Measurements from ENCODE around the gene STXBP5.

STXBP5 gene

DNA sequence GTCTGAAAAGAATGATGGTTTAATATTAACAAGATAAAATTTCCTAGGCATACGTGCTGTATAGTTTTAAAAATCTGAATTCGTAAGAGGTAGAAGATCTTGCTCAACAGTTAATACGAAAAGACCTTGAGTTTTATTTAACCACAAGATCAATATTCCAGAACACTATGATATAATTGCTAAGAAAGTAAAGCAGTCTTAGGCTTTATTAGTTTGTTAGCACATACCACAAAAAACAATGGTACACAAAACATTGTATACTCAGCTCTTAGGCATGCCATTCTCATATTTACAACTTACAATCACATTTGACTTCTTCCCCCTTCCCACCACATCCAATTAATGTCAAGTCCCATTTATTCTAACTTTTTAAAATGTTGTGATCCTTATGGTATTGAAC is 24.4 kb upstream of the STXBP5 start:
- DNase-seq: no peak

DNA sequence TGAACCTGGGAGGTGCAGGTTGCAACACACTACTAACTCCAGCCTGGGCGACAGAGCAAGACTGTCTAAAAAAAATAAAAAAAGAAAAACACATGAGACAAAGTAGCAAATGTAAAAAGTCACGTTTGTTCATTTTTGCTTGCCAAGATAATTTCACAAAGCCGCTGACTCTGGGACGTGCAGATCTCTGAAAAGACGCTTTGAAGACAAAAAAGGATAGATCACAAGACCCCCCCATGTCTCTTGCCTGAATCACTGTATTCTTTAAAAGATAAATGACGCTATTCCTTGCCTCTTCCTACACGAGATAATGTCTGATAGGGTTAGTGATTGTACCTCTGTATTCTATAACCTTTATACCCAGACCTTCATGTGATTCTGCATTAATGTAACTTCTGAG is 23.3 kb upstream of the STXBP5 start:
- no peak for DNase-seq

DNA sequence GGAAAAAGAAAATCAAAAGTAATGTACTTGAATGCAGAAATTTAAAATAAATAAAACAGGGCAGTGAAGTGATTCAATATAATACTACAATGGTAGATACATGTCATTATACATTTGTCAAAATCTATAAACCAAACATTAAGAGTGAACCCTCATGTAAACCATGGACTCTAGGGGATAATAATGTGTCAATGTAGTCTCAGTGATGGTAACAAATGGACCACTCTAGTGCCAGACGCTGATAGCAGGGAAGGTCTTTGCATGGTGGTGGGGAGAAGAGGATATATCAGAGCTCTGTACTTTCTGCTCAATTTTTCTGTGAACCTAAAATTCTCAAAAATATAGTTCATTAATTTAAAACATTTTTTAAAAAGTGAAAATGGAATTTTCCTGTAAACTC is 19.8 kb upstream of the STXBP5 start:
- DNase-seq: no peak

DNA sequence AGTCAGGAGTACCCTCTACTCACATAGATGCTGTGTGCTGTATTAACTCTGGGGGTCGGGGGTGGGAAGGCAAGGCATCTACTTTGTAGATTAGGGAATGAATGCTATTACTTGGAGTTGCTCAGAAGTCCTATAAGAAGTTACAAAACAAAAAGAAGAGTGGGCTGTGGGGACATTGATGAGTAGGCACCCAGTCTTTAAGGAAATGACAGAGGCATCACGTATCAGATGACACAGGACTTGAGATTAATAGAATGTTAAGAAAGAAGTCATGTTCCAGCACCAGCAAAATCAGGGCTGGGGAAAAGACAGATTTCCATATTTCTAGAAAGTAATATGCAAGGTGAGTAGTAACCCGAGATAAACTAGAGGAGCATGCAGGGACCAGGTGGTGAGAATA is 19.0 kb upstream of the STXBP5 start:
- DNase-seq: no peak

DNA sequence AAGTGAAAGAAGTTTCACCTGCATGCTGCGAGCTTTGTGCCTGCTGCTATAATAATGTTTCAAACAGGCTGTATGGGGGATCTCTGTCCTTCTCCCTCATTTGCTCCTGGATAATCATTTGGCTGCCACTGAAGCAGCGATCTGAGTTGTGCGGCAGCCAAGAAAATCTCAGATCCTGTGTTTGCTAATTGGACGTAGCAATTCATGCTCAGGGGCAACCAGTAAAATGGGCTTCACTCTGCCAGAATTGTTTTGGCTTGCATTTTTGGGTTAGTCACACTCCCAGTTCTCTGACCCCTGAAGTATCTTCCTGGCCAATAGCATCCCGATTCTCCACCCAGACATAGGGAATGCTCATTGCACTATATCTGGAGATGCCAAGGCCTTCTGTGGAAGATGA is 13.7 kb upstream of the STXBP5 start:
- no peak for DNase-seq

DNA sequence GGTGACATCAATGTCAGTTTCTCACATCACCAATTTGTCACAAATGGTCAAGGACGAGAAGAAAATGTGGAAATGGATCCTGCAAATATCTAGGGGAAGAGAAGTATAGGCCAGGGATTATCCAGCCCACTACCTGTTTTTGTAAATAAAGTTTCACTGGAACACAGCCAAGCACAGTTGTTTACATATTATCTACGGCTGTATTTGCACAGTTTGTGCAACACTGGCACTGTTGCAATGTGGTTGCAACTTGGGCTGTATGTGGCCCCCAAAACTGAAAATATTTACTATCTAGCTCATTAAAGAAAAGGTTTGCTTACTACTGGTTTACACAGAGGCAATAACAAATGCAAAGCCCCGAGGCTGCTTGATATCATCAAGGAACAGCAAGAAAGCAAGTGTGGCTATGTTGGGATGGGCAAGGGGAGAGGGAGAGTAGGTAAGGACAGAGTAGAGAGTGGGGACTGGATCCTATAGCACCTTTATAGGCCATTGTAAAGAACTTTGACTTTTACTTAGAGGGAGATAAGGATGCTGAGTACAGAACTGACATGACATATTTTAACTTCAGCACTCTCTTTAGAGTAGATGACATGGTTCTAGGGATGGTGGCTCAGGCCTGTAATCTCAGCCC is 11.8 kb upstream of the STXBP5 start:
- no peak for DNase-seq

DNA sequence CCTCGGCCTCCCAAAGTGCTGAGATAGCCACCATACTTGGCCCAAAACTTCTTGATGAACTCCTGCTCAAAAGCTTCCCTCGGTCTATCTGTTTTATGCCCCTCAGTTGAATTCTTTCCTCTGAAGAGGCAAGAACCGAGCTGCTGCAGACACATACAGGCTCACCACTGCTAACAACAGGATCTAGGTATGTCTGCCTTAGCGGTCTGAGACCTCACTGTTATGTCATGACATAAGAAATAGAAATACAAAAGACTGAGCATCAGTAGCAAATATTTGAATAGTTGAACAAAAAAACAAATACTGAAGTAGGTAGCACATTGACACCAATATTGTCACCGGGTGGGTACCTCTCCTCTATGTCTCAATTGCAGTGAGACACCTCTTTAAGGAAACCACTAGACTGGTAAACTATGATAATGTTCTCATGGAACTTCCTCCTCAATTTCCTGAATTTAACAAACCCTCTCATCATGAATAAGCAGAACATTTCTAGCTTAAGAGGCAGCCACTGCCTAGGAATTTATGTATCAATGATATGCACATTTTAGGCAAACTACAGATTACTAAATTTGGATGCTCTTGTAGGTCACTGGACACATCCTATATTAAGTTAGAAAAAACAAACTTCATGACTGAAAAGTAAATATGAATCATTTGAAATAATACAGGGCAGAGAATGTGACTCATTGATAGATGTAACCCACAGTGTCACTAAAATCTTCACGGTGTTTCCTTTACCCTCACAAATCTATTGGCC is 9.4 kb upstream of the STXBP5 start:
- no peak for DNase-seq

DNA sequence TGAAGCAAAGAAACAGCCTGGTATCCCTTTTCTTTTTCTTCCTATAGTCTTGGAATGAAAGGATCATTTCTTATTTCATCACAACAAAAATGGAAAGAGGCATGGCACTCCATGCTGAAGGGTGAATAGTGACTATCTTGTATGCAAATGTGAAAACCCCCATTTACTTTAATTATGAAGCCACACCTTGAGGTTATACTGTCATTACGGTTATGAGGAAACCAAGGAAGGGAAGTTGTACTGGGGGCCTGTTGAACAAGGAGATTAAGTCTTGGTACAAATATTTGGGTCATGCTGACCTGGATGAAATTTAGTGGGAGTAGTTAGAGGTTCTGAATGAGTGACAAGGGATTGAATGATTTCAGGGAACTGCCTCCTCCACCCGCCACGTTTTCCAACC is 8.7 kb upstream of the STXBP5 start:
- no peak for DNase-seq

DNA sequence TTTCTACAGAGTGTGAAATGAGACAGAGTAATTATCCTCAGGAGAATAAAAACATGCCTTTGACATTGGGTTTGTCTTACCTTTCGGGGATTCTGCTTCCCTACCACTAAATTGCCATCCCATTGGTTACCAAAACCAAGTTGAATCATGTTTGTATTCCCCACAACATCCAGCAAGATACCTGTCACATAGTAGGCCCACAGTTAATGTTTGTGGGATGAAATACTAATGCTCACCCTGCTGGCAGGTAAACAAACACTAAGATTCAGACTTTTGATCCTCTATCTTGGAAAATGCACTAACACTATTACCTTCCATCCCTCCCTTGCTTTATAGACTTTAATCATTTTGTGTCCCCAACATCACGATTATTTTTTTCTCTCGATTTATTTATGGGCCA is 8.2 kb upstream of the STXBP5 start:
- DNase-seq: no peak

DNA sequence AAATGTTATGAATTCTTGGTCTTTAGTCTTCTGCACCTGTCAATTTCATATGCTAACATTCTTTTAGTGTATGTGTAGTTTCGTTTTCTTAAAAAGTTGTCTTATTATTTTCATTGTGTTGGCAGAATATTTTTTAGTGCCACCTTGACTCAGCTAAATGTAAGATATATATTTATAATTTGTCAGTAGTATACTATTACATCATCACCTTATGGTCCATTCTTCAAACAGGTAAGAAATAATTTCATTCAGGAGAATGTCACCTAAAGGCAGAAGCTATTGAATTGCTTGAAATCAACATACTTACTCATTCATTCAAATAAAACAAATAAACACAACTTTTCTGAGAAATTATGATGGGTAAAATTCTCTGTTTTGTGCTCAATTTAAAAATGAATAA is 3.5 kb upstream of the STXBP5 start:
- DNase-seq: no peak

DNA sequence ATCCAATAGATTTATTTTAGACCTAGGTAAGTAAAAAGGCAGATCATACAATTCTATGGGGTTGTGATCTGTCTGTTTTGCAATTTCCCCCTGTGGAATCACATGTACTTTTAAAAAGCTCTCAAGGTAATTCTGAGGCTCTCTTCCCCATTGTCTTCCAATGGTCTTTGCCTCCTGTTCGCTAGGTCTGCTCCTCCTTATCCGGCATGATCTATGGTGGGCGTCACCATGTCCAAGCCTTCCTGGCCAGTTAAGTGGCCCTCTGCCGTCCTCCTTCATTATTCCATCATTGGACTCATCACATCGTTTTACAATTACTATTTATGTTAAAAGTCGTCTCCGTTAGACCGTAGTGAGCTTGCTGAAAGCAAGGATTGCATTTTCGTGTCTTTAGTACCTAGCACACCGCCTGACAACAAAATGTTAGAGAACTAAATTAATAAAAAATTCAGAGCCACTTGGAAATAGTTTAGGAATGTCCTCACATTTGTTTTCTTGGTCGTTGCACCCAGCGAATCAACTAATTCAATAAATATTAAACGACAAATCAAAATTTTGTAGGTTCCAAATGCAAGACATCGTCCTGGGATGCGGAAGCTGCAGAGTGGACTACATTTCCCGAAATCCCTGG is 2.2 kb upstream of the STXBP5 start:
- DNase-seq: no peak

DNA sequence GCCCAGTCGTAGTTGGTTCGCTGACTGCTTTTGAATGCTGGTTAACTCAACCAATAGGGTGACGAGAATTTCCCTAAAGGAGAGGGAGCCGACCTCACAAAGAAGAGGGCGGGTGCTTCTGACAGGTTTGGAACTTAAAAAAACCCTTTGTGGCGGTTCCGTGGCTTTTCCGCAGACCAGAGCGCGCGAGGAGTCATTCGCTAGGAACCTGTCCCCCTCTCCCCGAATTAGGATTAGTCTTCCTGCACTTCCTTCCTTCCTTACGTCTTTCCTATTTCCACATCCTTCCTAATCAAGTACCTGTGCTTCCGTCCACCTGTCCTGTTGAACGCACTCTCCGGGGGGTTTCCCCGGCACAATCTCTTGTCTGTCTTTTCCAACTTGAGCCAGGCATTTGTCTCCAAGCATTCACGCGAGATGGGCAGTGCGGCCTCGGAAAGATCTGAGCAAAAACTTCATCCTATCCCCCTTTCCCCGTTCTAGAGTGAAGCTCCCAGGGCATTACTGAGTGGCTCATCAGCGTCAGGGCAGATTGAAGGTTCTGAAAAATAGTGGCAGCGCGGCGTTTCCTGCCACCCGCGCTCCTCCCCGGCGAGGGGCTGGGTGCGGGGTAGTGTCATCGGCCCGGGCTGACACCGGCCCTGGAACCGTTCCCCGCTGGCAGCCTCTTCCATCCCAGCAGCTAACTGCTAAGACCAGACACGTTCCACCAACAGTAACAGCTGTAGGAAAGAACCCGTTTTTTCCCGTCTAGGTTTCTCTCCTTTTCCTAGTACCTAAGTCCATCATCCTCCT is 1.5 kb upstream of the STXBP5 start:
- DNase-seq: peak; percentile 69 to 76

DNA sequence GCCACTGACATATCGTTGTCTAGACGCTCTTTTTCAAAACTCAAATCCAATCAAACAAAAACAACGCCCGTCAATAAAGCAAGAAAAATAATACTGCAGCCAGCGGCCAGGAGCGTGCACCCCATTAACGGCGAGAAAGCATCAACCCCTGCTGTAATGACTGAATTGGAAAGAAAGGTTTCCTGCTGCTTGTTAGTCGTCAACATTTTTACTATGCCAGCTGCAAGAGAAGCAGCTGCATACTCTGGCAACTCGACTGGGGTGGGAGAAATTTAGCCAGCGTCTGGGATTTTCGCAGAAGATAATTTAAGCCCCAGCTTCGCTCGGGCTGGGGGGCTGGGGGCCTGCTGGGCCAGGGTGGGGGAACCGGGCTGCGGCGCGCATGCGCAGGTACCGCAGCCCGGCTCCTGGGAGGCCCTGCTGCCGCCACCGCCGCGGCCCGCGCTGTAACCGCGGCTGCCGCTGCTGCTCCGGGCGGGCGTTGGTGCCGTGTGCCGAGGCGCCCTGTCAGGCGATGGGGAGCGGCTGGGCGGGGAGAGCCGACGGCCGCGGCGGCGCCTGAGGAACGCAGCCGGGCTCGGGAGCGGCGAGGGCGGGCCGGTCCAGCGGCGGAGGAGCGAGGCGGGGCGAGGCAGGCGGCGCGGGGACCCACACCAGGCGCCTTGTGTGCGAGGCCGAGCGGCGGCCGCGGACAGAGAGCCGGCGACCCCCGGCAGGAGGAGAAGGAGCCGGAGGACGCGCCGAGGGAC is 732 bp upstream of the STXBP5 start:
- peak; percentile 50 to 57 for DNase-seq

DNA sequence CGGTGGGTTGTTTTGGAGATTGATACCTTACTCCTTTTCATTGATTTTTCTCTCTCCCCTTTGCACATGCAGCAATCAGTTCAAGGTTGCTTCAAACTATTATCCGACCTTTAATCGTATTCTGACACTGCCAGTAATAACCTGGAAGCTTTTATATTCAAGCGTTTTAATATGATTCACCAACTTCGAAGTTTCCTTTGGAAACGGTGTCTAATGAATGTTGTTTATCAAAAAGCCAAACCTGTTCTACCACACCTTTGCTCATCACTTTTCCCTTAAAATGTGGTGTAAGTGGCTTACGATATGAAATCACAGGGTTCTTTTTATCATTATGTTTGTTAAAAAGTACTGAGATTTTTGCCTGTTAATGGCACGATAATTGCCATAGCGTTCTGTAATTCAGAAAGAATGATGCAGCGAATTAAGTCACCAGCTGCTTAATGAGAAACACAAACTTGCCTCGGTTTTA is 660 bp downstream of the STXBP5 start:
- DNase-seq: no peak

DNA sequence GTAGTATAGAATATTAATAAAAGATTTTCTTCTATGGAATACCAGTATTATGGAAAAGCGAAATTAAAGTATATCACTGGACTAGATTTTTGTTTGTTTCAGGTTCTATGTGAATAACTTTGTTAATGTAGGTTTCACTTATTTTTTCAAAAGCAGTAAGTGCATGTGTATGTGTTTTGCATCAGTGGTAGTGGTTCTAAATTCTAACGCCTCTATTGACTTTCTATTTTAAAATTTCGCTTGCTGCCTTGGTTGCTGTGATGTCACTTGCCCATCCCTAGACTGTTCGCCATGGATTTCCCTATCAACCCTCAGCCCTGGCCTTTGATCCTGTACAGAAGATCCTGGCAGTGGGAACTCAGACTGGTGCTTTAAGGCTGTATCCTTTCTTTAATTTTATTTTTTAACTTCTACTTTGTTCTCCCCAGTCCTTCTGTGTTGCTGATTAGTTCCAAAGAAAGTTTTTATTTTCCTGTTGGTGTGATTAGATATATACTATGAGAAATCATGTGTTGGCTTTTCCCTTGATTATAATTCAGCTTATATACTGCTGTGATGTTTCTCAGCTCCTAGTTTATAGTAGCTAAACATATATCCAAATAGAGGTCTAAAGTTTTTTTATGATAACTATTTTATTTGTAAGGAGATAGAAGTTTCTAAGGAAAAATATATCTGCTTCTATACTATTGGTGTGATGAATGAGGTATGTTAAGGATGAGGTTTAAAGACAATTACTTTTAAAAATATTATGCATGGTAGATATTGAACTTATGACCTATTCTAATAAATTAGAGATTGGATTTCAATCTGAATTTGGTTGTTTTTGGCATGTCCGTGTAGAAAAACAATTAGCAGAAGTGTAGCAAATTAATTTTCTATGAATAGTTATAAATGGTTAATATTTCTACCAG is 1.7 kb downstream of the STXBP5 start:
- DNase-seq: no peak

DNA sequence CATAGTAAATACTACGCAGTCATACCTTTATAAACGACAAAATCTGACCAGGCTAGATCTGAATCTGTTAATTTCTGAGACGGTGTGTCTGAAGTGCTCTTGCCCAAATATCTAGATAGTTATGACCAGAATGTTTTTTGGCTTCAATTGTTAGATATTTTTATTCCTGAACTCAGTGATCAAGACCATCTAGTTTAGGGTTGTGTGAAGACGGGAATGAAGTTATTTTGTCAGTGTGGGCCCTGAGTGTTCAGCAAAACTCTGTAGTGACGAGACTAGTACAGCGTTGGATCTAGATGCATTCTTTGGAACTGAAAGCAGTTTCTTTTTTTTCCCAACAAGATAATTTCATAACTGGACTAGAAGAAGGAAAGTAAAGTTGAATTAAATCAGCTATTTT is 3.1 kb downstream of the STXBP5 start:
- DNase-seq: no peak

DNA sequence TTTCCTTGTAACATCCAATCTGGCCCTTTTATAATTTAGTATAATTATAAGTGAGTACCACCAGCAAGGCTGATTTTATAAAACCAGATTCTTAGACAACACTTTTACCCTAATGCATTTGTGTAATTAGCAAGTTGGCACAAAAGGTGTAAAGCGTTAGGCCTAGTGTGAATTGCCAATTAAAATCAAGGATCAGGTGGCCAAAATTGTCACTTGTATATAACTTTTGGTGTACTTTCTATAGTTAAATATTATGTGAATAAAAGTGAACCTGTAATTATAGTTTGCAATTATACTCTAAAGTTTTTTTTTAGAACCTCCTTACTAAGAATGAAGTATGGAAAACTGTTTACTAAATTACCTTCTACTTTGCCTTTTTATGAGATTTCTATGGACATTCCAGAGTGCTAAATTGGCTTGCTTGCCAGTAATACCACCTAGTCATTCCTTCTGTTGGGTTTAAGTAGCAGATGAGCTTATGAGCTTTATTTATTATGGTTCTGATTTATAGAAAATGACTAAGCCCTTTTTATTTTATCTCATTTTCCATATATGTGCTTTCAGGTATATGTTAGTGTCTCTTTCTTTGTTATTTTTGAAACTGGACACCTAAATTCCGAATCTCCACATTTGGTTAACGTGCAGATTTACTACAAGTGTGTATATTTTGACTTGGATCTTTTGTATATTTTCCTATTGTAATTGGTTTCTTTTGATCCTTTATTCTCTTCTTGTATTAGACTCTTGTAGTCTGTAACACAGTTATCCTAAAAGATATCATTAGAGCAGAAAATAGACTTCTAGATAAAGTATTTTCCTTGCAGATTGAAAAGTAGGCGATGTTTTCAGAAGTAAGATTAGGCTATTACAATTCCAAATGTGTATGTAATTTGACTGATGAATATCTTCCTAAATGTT is 3.9 kb downstream of the STXBP5 start:
- no peak for DNase-seq

DNA sequence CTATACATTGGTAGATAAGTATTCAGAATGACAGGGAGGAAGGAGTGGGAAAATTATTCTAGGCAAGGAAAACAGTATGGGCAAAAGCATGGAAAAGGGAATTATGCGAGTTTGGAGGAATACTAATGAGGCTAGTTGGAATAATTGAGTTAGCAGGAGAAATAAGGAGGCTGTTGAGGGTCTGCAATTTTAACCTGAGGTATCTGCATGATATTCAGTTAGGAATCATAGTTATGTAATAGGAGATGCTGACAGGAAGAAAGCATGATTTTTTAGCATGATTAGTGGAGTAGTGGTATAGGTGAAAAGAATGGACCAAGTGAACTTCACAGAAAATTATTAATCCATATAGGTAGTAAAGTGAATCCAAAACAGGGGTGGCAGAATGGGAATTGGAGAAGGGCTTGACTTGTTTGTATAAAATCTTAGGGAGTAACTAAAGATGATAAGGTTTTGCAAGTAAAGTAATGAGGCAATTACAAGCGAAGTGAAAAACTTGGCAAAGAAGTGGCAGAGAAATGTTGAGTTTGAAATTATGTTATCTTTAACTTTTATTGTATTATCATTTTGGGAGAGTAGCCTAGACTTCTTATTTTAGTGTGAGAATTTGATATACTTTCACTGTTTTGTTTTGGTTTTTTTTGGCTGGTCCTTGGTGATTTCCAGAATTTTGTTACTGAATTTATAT is 5.7 kb downstream of the STXBP5 start:
- no peak for DNase-seq

DNA sequence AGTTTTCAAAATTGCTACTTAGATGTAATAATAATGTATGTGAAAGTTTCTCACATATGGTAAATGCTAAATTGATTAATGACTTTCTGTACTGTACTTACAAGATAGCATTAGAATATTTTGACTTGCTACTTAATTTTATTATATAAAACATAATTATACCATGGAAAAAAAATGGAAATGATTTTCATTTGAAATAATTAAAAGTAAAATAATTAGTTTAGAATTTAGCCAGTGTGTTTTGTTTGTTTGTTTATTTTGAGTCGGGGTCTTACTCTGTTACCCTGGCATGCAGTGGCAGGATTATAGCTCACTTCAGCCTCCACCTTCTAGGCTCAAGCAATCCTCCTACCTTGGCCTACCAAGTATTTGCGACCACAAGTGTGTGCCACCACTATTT is 7.1 kb downstream of the STXBP5 start:
- DNase-seq: no peak

DNA sequence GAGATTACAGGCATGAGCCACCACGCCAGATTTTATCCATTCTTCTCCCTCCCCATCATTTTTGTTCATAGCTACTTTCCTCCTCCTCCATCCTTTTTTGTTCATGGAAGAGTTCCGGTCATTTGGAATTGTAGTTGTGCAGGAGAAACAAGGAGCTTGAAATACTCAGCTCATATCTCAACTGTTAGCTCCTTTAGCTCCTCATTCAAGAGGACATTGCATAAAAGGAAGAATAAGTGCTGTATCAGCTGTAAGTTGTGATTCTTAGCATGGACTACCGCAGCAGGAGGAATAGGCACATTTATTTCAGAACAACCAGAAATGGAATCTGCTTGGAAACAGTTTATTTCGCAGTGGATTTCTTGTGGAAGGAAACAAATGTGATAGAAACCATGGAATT is 7.6 kb downstream of the STXBP5 start:
- DNase-seq: no peak

Measured in activated CD4-positive, alpha-beta T cell treated with anti-CD3 and anti-CD28 coated beads, Interleukin-2, amount 50 U/mL, for 4 hours (primary cell).